Stimulated activated CD8-positive, alpha-beta memory T cell treated with anti-CD3 and anti-CD28 coated beads, Interleukin-7, amount 100 ng/mL, for 1 hour (primary cell): ENCODE results near the gene BST1.

Experiments used
- DNase-seq, 2 donors: peaks; one replicate each; pipeline ENCODE4 v3.0.0-alpha.2; 2020; ENCODE audit warnings: low read depth in 2 of 2

The BST1 gene, protein sequence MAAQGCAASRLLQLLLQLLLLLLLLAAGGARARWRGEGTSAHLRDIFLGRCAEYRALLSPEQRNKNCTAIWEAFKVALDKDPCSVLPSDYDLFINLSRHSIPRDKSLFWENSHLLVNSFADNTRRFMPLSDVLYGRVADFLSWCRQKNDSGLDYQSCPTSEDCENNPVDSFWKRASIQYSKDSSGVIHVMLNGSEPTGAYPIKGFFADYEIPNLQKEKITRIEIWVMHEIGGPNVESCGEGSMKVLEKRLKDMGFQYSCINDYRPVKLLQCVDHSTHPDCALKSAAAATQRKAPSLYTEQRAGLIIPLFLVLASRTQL

DNA sequence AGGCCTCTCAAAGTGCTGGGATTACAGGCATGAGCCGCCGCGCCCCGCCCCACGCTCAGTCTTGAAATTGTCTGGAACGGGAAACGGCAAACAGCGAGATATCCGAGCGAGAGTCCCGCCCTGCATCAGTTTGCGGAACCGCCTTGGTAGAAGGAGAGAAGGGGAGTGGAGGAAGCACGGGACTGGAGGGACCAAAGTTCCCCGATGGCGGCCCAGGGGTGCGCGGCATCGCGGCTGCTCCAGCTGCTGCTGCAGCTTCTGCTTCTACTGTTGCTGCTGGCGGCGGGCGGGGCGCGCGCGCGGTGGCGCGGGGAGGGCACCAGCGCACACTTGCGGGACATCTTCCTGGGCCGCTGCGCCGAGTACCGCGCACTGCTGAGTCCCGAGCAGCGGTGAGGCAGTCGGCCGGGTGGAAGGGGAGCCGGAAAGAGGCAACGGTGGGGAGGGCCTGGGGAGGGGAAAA is at the start of gene BST1:
Gene BST1 (plus strand): TSS at position 125 of the 463 bp plus-strand sequence. CDS start 80 bp downstream, at position 205.
- DNase-seq = peak; percentile 10 to 15

DNA sequence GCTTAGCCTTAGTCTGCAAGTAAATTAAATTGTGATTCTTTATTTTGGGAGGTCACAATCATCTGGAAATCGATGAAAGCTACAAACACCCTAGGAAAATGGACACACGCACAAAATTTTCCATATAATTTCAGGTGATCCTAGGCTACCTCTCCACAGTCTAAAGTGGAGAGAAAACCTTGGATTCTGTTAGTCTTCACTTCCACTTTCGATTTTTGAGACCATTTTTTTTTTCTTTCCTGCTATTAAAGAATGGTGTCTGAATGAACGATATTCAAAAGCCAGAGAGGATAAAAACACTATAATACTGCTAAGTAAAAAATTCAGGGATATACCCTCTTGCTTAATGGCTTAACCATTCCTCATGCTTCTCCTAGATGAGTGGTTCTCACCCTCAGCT is 49.4 kb upstream of the BST1 start:
- no peak for DNase-seq

DNA sequence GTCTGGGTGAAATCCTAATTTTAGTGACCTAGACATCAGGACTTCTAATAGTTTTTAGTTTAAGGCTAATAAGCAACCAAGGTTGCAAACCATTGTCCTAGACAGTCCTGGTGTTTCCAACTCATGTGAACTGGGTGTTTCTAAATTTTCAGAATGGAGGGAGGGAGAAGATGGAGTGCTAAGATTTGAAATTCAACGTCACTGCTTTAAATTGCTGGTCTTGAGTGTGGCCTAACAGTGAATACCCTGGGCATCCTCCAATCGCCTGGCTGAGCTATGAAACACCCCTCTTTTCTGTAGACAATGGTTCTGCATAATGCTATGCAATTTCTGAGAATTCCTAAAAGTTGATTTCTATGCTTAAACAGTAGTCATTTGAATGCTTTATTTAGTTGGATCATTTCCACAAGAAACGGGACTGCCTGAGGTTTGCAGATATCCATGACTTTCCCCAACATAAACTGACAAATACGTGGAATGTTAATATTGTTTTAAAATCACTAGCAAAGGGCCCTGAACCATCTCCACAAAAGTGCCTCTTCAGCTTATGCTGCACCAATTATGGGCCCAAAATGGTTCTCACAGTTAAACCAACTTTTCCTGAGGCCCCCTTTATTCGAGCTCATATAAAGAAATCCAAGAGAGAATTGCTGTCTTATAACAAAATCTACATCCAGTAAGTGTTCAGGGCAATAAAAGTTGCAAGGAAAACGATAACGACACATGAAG is 48.8 kb upstream of the BST1 start:
- no peak for DNase-seq

DNA sequence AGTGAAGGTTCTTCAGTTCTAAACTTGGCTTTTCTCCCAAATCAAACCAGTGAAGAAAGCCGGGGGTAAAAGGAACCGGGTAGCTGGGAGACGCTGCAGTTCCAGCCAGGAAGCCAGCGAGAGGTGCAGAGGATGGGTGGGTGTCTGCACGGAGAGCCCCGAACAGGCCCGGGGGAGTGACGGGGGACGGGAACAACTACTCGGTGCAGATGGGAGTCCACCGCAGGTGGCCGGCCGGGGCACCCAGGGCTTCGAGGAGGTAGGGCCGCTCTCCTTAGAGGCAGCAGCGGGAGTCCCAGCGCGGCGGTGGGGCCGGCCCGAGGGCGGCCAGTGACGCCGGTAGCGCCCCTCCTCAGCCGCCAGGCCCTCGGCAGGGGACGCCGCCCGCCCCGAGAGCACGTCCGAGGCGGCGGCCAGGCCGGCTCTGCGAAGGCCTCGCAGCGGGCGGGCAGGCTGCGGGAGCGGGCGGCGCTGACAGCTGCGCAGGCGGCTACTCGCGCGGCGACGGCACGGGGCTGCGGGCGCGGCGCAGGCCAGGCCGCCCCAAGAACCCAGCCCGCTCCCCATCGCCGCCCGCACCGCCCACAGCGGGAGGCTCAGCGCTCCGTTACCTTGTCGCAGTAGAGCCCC is 48.2 kb upstream of the BST1 start:
- peak; percentile 9 to 12 for DNase-seq

DNA sequence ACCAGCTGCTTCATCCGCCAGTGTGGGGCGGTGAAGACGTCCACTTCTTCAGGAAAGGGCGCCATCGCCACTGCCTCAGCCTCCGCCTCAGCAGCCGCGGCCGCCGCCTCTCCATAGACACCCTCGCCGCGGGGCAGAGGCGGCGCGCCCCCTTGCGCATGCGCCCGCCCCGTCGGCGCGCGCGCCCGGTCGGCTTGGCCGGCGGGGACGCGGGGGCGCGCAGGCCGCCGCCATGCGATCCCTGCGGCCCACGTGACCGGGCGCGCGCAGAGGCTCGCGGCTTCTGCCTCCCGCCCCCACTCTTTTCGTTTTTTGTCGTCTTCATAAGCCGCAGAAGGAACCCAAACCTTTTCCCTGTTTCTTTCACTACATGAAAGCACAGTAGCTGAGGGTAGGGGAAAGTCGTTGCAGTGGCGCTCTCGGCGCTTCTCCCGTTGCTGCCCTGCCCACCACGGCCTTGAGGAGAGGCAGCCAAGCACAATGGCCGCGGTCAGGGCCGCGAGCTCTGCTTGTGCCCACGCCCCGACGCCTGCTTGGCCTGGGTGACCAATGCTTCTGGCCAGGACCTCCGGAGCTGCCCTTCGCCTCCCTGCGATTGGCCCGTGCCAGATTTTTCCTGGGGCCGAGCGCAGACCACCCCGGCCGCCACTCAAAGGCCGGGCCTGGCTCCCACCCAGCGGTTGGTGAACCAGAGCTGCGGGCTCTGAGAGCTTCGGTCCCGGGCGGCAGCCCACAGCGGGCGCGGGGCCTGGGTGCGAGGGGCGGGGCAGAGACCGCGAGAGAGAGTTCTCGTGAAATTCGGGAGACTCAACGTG is 47.4 kb upstream of the BST1 start, which contains the start of gene FBXL5:
Gene FBXL5 (minus strand): TSS at position 135 of the 815 bp plus-strand sequence. CDS start 70 bp downstream, at position 65.
- DNase-seq = peak; percentile 58 to 63

DNA sequence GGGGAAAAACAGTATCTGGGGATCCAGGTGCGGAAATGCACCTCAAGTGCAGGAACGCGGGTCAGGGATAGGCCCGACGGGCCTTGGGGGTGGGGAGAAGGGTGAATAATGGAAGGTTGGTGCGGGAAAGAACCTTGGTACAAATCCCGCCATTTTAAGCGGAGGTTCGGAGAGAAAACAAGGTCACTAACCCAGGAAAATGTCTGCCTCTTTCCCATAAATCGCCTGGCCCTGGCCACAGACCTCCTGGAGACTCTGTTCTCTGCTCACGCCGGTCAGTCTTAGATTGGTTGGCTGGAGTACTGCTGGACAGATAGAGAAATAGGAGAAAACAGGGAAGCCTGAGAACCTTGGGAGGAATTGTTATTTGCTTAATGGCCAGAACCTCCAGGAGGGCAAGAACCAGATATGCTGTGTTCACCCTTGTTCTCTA is 46.8 kb upstream of the BST1 start:
- no peak for DNase-seq

DNA sequence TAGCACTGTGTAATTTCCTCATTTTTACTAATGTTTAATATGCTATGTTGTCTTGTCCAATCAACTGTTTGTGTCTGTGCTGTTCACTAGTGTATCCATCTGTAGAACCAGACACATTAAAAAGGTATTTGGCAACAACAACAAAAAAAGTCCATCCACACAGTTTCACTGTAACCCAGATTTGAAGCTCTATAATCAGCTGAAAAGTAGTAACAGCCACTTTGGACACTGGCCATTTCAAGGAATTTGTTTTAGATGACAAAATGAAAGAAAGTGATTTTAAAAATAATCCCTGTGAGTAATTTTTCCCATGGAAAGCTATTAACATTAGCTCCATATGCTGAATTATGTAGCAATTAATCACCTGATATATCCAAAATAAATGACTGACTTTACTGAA is 45.5 kb upstream of the BST1 start:
- no peak for DNase-seq

DNA sequence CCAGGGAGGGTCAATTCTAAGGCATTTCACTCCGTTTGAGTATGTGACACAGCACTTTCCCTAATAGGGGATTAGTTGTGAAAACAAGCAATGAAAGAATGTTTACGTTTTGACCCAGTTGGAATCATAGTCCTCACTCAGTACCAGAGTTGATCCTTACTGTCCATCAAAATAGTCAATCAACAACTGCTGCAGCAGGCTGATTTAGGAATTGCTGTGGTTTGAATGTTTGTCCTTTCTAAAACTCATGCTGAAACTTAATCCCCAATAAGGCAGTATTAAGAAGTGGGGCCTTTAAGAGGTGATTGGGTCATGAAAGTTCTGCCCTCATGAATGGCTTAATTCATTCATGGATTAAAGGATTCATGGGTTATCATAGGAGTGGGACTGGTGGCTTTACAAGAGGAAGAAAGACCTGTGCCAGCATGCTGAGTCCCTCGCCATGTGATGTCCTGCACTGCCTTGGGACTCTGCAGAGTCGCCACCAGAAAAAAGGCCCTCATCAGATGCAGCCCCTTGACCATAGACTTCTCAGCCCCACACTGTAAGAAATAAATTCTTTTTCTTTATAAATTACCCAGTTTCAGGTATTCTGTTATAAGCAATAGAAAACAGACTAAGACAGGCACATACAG is 44.6 kb upstream of the BST1 start:
- DNase-seq = no peak

DNA sequence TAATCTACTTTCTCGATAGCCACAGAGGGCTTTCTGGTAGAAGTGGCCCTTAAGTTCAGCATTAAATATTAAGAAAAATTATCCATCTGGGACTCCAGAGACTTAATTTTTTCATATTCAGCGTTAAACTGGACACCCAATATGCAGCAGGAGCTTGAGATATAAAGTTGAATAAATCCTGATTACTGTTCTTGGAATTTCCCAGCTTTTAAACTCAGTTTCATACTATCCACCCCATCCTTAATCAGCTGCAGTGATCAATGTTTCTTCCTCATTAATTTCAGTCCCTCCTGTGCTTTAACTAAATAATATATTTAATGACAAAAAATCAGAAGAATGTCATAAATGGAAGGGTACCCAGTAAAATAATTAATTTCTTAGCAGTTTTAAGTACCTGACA is 44.1 kb upstream of the BST1 start:
- no peak for DNase-seq

DNA sequence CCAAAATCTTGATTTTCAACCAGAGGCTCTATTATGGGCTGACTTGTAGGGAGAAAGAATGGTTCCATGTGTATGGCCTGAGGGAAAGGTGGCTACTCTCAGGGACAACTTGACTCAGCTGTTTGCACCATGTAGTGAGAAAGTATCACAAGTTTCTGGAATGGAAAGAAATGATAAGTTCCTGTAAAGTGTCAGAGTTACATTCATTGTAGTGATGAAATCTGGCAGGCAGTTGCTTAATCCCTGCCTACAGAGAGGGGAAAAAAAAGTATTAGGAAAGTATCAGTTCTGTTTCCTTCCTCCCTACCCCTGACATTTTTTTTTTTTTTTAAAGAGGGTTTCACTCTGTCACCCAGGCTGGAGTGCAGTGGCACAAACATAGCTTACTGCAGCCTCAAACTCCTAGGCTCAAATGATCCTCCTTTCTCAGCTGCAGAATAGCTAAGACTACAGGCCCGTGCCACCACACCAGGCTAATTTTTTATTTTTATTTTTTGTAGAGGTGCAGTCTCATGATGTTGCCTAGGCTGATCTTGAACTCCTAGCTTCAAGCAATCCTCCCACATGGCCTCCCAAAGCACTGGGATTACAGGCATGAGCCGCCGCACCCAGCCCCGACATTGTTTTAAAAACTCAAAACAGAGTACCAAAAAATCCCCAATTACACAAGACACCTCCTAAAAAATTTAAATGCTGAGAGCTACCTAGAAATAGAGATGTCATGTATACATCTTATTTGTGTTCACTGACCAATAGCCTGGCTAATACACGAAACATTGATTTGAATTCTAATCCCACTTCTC is 42.9 kb upstream of the BST1 start:
- DNase-seq = no peak

DNA sequence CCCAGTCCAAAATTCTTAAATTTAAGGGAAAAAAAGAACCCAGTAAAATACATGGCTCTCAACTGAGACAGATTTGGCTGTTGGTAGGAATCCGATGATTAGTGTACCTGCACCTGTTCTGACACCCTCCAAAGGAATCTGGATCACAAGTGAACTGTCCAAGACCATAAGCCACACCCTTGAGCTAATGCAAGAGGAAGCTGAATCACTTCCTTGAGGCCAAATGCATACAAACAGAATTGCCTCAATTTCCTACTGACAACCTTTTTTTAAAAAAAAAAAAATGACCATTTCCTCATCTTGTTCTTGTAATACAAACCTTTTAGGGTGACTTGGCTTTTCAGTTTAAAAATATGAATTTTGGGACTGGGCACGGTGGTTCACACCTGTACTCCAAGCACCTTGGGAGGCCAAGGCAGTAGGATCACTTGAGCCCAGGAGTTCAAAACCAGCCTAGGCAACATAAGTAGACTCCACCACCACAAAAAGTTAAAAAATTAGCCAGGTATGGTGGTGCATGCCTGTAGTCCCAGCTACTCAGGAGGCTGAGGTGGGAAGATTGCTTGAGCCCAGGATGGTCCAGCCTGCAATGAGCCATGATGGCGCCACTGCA is 37.0 kb upstream of the BST1 start:
- no peak for DNase-seq

DNA sequence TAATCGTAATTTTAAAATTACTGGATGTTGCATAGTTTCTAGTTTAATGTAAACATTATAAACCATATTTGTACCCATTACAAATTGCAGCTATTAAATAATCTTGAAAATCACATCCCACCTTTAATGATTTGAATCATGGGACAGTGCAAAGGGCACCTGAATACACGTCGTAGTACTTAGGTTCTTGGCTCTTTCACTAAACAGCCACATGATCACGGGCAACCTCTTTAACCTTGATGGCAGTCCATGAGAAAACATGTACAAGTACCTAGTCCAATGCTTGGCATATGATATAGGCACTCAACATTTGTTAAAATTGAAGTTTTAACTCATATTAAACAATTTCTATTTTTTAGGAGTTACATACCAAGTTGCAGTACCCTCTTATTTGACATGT is 35.9 kb upstream of the BST1 start:
- DNase-seq = no peak

DNA sequence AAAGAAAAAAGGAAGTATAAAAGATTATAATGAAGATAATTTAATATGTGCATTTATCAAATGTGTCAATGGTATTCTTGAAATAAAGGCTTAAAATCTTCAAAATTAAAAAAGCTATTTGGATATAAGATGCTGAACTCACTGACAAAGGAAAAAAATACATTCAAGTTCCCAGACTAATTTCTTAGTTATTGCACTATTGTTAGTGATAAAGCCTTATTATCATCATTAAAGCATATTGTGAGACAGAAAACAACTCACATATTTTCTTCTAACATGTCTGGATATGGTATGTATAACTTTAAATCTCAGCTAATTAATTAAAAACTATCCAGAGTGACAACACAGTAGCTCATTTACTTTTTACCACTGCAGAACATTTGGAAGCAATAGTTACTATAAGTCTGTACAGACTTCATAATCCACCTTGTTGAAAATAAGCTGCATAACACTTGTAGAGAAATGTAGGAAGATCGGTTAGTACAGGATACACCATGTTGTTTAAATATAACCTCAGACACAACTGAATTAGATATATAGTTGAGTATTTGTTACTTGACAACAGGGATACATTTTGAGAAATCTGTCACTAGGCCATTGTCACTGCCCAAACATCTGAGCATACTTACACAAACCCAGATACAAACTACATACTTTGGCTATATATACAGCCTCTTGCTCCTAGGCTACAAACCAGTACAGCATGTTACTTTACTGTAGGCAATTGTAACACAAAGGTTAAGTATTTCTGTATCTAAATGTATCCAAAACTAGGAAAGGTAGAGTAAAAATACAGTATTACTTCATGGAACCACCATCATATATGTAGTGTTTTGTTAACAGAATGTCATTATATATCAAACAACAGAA is 34.1 kb upstream of the BST1 start:
- DNase-seq = no peak

DNA sequence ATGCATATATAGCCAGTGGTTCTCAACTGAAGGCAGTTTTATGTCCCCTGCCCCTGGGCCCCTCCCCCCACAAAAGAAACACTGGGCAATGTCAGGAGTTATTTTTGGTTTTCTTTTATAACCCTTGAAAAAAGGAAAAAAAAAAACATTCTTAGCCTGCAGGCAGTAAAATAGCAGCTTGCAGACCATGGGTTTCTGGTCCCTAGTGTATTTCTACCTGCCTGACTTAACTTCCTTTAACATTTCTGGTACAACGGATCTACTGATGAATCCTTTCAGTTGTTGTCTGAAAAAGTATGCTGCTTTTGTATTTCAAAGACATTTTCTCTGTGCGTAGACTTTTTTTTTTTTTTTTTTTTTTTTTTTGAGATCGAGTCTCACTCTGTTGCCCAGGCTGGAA is 32.3 kb upstream of the BST1 start:
- no peak for DNase-seq

DNA sequence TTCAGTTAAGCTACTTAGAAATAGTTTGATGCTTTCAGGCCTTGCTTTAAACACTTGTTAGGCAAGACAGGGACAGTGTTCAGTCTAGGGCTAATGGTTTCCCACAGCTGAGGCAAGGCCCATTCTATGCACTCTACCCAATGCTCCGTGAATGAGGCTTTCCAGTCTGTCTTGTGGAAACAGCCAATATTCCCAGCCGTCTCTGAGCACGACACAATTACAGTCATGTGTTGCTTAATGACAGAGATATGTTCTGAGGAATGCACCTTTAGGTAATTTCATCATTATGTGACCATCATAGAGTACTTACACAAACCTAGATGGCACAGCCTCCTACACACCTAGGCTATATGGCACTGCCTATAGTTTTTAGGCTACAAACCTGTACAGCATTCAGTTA is 30.8 kb upstream of the BST1 start:
- DNase-seq = no peak

DNA sequence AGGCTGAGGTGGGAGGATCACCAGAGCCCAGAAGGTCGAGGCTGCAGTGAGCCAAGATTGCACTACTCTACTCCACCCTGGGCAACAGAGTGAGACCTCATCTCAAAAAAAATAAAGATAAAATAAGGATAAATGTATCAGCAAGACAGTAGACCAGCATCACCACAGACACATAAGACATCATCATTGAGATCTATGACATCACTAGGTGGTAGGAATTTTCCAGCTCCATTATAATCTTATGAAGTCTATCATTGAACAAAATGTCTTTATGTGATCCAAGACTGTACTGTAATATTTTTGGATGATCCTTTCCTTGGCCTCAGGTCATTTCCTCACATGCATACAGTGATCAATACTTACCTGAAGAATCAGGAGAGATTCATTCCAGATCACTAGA is 29.5 kb upstream of the BST1 start:
- DNase-seq = no peak

DNA sequence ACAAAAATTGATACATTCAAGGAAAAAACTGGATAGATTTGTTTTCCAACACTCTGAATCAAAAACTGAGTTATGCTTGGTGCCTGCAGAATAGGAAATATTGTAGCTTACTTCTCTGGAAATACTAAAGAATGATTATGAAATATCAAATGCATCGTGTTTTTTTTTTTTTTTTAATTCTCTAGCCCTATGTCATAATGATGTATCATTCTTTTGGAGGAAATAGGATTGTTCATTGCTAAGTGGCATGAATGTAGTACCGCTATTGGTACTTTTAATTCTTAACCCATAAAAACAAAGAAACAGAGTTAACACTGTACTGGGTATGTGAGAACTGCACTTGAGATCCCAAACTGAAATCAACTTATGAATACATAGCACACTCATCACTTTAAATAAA is 28.8 kb upstream of the BST1 start:
- no peak for DNase-seq

DNA sequence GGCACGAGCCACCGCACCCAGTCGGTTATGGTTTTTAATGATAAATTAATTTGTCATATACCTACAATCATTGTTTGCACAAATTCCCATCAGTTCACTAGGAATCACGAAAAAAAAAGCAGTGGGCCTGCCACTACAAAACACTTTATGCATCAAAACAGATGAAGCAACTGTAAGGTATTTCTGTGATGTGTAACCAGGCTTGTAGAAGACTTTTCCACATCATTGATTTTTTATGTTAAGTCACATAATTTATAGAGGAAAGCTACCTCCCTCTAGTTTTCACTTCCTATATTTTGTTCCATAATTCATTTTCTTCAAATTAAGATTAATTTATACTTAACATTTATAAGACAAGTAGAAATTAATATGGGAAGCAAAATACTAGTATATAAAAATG is 27.9 kb upstream of the BST1 start:
- no peak for DNase-seq

DNA sequence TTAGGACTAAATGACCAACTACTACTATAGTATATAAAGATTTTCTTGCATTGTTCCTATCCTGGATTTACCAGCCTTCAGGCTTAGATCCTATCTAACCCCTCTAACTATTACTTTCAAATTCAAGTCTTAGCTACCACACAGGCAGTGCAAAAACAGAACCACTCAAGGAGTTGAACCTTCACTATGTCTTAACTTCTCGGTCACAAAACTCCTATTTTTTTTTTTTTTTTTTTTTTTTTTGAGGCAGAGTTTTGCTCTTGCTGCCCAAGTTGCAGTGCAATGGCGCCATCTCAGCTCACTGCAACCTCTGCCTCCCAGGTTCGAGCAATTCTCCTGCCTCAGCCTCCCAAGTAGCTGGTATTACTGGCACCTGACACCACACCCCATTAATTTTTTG is 27.5 kb upstream of the BST1 start:
- DNase-seq = no peak
